HG02798 (cell line): ENCODE data around the gene MUC6.

ENCODE experiments used
- ATAC-seq: cut with Tn5 transposase; IDR thresholded peaks from one replicate; pipeline ENCODE4 v1.9.1; 2021; ENCODE audit warnings: mild to moderate bottlenecking; ENCODE audit not compliant: unreplicated experiment, poor library complexity

Gene MUC6

DNA sequence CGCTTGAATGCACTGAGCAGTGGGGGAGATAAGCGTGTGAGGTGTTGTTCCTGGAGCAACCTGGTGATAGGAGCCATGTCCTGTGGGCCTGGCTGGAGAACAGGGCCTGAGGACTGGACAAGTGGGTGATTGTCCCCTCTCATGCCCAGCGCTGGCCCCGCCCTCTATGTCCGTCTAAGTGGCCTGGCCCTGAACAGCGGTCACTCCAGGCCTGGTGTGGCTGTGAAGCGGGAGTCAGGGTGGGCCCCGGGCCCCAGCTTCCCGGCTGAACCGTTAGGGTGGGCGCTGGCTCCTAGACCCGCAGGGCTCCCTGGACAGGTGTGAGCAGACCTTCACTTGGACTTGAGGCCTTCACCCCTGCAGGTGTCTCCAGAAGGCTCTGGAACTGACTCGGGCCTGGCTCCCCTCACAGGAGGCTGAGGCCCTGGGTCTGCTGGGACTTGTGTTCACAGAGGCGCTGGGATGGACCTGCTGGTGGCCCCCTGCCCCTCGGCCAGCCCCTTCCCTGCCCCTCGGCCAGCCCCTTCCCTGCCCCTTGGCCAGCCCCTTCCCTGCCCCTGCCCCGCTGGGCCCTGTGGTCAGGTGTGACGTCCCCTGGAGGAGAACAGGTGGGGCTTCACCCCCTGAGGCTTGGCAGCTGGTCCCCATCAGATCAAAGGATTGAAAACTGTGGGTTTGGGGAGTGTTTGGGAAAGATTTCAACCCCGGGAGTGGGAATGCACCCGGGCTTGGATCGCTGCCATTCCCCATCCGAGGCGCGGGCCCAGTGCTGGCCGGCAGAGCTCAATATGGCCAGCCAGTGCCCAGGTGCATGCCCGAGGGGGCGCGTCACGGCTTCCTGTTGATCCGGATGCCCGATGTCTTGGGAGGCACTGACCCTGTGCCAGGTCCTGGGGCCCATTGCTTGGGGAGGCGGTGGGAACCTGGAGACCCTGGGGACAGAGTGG, 3.2 kb upstream of the MUC6 start:
- no peak for ATAC-seq

DNA sequence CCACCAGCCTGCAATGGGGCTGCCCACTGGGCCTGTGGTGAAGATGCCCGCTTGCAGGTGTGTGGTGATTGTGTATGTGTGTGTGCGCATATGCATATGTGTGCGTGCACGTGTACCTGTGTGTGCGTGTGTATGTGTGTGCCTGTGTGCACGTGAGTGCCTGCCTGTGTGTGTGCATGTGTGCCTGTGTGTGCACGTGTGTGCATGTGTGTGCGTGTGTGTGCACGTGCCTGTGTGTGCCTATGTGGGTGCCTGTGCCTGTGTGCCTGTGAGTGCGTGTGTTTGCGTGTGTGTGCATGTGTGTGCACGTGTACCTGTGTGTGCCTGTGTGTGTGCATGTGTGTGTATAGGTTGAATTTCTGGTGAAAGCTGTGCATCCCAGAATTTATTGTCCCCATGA, 2.4 kb upstream of the MUC6 start:
- ATAC-seq: no peak

DNA sequence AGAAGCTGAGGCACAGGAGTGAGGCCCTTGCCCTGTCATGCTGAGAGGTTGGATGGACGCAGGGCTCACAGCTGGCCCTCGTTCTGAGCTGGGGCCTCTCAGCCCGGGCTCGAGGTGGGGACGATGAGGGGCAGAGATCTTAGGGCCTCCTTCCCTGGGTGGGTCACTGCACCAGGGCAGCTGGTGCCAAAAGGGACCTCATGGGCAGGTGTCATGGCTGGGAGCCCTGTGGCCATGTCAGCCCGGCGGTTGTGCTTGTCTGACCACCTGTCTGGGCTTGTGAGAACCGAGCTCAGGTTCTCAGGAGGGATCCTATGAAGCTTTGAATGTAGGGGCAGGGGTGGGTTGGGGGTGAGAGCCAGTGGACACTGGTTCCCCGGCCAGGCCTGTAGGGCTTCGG, 1.8 kb upstream of the MUC6 start:
- no peak for ATAC-seq

DNA sequence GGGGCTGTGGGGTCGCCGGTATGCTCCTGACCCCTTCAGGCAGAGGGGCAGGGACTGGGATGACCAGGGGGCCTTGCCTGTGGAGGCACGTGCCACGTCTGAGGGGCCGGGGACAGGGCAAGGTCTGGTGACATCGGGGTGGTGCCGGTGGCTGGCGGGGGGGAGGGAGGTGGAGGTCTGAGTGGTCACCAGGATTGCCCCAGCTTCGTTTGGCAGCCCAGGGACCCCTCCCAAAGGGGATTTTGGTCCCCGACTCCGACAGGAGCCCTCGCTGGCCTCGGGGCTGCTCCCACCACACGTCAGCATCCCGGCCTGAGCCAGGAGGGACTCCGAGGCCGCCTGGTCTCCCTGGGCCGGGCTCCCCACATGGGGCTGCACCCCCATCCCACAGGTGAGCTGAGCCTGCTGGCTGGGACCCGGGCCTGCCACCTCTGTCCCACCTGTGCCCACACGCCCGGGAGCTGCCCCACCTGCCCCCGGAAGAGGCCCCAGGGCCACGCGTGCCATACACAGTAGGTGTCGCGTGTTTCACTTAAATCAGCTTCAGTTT, 1.1 kb upstream of the MUC6 start:
- ATAC-seq: no peak

DNA sequence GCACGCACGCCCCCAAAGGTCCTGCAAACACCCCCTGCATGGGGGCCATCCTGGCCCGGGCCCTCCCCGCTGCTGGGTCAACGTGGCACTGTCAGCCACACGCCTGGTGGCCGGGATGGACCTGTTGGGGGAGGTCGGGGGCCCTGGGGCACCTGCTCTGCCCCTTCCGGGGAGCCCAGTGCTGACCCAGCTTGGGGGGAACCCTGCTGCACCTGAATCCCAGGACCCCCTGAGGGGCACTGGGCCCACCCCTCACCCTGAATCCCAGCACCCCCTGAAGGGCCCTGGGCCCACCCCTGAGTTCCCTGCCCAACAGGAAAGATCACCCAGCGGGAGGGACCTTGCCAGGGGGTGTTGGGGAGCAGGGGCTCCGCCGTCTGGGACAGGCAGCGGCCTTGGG, 413 bp upstream of the MUC6 start:
- ATAC-seq: no peak

DNA sequence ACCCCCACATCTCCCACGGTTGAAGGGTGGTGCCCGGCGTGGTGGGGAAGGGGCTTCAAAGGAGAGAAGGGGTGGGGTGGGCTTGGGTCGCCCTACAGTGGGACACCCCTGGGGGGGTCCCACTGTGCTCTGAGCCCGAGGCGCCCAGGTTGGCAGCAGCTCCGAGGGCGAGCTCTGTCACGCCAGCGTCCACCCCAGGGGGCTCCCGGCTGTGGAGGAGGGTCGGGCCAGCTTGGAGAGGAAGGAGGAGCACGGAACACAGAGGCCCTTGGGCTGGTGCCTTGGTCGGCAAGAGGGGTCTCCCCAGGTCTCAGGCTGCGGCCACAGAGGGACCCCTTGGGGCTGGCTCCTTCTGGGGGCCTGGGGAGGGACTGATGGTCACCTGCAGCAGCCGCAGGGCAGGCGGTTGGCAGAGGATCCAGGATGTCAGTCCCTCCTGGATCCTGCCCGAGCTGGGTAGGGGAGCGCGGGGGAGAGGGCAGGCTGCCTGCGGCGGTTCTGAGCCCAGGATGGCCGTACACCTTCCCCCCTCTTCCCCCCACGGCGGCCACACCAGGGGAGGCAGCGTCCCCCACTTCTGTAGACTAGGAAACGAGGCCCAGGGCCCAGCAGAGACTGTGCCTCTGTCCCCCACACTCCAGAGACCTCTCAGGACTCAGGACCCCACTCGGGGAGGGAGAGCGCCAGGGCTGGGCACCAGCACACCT, 788 bp downstream of the MUC6 start:
- ATAC-seq: no peak

DNA sequence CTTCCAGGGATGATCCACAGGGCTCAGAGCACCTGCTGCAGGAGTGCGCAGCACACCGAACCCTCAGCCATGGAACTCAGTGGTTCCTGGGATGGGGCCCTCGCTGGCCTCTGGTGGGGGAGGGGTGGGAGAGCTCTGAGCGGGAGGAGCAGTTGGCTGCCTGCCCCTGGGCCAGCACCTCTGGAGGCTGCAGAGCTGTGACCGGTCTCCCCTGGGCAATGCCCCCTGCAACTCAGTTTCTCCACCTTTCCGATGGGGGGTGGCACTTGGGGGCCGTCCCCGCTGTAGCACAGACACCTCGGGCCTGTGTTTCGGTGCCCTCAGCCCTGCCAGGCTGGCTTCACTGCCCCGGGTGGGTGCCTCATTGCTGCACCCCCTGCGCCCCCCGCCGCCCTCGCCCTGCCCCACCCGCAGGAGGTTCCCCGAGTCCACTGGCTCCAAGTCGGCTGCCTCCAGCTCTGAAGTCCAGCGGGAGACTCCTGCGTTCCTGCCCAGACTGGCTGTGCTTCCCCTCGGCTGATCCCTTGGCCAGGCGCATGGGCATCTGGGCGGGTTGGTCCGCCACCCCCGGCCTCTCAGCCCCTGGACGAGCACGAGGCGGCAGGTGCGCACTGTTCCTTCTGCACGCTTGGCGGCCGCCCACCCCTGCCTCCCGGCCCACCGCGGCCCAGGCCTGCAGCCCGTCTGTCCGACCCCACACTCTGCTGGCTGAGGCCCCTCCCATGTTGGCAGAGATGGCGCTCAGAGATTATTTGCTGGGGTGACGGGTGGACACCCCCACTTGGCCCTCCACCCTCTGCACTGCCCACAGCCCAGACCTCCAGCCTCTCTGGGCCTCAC, 1.8 kb downstream of the MUC6 start:
- ATAC-seq: no peak

DNA sequence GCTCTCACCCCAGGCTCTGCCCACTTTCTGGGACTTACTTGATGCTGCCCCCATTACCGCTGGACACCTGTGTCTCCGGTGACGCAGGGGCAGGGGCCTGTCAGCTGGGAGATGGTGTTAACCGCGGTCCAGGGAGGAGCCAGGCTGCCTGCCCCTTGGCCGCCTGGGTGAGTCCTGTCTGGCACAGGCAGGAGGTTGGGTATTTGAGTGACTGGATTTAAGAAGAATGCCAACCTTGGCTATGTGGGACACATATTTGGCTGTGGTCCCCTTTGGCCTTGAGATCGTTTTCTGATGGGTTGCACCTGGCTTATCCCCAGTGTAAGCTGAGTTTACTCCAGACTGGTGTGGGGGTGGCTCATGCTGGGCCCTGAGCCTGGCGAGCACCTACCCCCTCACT, 2.5 kb downstream of the MUC6 start:
- no peak for ATAC-seq

DNA sequence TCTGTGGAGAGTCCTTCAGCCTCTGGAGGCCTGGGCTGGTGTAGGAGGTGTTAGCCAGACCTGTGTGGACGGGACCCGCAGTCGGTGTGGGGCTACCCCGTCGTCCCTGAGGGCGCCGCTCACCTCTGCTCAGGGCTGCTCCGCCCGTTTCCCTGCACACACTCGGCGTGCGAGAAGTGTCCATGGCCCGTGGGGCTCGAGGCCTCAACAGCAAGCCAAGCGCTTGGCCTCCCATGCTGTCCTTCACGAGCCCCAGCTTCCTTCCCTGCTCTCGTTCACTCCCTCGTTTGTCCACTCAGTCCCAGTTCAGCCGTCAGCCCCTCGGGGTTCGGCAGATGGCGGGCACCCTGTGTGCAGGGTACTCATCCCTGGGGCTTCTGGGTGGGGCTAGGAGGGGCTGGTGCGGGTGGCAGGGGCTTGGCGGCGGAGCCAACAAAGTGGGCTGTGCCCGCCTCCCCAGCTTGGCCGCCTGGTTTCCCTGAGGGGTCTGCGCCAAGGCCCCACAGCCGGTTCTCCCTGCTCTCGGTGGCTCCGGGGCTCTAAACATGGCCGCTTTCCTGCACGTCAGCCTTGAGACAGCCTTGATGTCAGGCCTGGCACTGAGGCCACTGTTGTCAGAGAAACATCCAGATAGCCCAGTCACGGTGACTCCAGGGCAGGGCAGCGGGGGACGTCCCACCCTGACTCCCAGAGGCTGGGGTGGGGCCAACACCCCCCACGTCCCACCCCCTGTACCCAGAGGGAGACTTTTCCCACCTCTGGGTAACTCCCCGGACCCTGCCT, 3.3 kb downstream of the MUC6 start:
- no peak for ATAC-seq

DNA sequence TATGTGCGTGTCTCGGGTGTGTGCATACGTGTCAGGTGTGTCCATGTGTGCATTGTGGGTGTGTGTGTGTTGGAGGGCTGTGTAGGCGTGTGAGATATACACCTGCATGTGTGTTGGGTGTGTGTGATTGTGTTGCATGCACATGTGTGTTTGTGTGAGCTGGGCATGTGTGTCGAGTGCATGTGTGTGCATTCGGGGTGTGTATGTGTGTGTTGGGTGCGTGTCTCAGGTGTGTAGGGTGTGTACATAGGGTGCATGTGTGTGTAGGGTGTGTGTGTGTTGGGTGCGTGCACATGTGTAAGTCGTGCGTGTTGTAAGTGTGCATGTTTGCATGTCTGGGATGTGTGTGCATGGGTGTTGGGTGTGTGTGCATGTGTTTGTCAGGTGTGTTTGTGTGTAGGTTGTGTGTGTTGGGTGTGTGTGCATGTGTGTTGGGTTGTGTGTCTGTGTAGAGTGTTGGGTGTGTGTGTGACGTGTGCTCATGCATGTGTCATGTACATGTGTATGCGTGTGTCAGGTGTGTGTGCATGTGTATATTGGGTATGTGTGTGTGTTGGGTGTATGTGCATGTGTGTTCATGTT, 4.1 kb downstream of the MUC6 start:
- no peak for ATAC-seq

DNA sequence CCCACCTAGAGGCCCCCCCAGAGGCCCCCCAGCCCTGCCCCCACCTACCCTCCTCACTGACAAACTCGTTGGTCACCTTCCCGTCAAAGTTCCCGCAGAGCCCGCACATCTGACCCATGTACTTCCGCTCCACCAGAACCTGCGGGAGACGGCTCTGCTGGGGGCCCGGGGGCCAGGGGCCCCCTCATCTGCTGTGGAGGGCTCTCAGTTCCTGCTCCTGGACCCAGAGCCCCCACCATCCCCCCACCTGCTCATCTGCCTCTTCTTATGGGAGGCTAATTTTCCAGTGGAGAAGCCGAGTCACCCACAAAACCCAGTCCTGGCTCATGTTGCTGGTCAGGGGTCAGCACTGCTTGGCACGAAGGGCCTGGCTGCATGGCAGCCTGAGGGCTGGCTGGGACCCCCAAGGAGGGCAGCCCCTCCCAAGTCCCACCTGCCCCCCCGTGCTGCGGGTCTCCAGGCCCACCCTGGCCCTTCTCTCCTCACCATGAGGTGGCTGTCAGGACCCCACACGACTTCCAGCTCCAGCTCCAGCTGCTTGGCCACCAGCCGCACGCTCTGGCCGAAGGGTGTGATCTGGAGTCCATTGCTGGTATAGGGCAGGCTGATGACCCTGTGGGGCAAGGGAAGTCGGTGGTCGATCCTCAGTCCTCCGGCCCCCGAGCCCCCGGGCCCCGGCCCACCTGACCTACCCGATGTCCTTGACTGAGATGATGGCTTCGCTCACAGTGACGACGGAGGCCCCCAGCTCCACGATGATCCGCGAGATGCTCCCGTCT, 5.2 kb downstream of the MUC6 start:
- no peak for ATAC-seq

DNA sequence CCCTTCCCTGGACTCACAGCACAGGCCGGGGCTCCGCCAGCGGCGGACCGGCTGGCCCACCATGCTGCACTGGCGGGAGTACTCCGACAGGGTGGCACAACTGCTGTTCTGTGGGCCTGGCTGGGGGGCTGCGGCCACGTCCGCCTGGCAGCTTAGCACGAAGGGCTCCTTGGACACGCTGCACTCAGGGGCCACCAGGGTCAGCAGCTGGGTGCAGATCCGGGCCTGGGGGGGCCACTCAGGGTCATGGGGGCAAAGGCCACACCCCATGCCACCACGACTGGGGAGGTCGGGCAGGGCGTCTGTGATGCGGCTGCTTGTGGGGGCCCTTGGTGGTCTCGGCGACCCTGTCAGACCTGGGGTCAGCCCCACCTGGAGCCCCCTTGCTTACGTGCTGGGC, 6.0 kb downstream of the MUC6 start:
- no peak for ATAC-seq

DNA sequence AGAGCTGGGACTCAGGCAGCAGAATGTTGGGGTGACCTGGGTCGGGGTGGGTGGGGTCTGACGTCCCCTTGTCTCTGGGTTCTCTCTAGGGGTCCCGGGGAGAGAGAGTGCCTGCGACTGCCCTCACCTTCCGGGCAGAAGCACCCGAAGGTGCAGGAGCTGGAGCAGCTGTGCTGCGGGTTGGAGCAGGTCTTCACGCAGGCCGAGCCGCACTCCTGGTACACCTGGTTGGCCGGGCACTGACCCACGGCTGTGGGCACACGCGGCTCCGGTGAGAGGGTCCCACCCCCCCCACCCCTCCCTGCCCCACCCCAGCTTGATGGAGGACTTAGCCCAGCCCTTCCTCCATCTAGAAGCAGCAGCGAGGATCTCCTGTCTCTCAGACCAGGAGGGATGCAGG, 6.4 kb downstream of the MUC6 start:
- ATAC-seq: no peak

DNA sequence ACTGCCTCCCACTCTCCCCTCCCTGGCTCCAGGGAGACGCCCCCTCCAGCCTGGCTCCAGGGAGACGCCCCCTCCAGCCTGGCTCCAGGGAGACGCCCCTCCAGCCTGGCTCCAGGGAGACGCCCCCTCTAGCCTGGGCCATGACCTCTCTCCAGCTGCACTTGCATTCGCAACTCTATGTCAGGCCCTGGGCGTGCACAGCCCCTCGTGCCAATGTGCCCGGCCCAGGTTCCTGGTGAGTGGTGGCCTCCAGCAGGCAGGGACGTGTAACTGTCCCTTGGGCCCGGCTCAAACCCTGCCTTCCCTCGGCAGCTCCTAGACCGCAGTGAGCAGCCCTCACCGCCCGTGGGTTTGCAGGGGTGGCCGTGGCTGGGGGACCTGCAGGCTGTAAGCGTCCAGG, 6.9 kb downstream of the MUC6 start:
- ATAC-seq: no peak

DNA sequence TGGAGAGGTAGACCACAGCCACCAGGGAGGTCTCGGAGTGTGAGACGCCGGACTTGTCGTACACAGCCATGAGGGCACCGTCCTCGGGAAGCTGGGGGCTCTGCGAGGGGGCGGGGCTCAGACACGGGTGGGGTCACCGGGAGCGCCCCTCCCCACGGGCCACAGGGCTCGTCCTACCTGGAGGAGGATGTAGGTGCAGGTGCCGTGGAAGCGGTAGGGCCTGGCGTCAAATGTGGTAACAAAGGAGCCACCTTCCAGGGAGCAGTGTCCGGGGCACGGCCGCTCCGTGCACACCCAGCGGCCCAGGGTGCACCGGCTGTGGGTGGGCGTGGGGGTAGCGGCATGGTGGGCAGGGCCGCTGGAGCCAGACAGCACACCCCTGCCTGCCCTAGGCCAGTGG, 7.5 kb downstream of the MUC6 start:
- no peak for ATAC-seq

DNA sequence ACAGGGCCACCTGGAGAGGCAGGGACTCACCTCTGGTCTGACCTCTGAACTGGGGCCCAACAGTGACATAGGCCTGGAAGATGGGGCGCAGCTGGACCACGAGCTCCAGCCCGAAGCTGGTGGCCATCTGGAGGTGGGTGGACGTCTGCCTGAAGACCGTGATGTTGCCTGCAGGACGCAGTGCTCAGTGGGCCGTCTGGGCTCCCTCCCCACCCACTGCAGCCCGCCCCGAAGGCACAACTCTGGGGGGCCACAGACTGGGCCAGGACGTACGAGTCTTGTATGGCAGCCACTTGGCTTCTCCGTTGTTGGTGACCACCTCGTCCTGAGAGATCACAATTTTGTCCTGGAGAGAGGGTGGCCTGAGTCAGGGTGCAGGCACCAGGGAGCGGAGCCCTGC, 7.9 kb downstream of the MUC6 start:
- no peak for ATAC-seq

DNA sequence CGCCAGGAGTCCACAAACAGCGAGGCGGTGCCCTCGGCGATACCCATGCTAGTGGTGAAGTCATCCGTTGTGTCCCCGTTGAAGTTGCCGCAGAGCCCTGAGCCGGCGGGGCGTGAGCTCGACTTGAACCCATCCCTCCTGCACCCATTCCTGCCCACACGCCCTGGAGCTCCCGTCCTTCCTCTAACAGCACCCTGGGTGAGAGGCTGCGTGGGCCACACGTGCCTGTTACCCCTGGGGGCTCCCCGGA, 8.3 kb downstream of the MUC6 start:
- no peak for ATAC-seq

DNA sequence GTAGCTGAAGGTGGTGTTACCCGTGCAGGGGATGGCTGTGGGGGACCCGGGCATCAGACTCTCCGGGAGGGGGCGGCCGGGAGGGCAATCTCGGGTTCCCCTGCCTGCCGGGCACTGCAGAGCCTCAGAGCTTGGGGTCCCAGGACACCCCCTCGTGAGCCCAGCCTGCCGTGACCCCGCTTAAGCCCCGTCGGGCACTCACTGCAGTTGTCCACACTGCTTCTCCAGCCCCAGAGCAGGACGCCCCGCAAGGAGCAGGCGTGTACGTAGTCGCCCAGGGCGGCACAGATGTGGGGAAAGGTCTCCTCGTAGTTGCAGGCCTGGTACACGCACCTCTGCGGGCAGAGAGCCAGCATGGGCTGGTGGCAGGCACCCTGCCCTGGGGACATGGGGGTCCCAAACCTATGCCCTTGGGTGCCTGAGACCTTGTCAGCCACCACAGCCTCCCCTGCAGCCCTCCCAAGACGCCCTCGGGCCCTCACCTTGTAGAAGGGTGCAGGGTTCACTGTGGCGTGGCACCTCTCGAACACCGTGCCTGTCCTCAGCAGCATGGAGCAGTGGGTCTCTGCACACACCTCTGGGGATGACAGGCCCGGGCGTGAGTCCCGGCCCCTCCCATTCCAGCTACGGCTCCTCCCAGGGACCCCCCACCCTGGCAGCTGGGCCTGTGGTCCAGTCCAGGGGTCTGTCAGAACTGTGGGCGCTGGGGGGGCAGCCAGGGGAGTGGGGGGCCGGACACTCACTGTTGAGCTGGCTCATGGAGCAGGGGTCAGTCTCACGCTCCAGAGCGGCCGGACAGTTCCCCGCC, 8.8 kb downstream of the MUC6 start:
- no peak for ATAC-seq
